DOHH2 (cell line): ENCODE results near the gene TXNIP.
"Not testable (repeated sequence)": the region's sequence is repeated elsewhere in the genome, so short reads cannot be mapped to it uniquely, and the experiment has no call there.

Source experiments
- CTCF ChIP-seq: fragments of 200-600 bp; sonication (generic); IDR thresholded peaks from one replicate; pipeline ENCODE4 v1.5.1; 2014; ENCODE audit warnings: antibody characterized with exemption, mild to moderate bottlenecking, low read depth, low read length; ENCODE audit not compliant: poor library complexity, severe bottlenecking
- EZH2phosphoT487 ChIP-seq: fragments of 200-600 bp; sonication (generic); IDR thresholded peaks from 2 replicates; pipeline ENCODE4 v1.6.1; 2017; ENCODE audit warnings: borderline replicate concordance, mild to moderate bottlenecking, antibody characterized with exemption, low read length, moderate library complexity, mixed read lengths

- TF ChIP-seq CTCF, EZH2phosphoT487: not testable (repeated sequence)
These were observed 30.3 kb upstream of the TXNIP start for GRCh38 chr1:146026650-146027049.
